GM18951 (cell line): Measurements from ENCODE around the gene IFNLR1.
A peak's percentile ranks its signal among the peaks of the same experiment; 100 is the strongest.

Source experiments
- POLR2A ChIP-seq: IDR thresholded peaks from 4 replicates; pipeline ENCODE4 v1.6.1; 2011; ENCODE audit warnings: mild to moderate bottlenecking; ENCODE audit not compliant: insufficient read length, insufficient read depth; ENCODE audit errors: extremely low read depth
- in situ Hi-C: fragments of 300-500 bp; cut with MboI; formaldehyde crosslinking; loops from one replicate; pipeline ENCODE4 v1.12.0; 2022; ENCODE audit warnings: low sequenced_read_pairs, mixed read lengths, inconsistent platforms; ENCODE audit not compliant: unreplicated experiment

The IFNLR1 gene

DNA sequence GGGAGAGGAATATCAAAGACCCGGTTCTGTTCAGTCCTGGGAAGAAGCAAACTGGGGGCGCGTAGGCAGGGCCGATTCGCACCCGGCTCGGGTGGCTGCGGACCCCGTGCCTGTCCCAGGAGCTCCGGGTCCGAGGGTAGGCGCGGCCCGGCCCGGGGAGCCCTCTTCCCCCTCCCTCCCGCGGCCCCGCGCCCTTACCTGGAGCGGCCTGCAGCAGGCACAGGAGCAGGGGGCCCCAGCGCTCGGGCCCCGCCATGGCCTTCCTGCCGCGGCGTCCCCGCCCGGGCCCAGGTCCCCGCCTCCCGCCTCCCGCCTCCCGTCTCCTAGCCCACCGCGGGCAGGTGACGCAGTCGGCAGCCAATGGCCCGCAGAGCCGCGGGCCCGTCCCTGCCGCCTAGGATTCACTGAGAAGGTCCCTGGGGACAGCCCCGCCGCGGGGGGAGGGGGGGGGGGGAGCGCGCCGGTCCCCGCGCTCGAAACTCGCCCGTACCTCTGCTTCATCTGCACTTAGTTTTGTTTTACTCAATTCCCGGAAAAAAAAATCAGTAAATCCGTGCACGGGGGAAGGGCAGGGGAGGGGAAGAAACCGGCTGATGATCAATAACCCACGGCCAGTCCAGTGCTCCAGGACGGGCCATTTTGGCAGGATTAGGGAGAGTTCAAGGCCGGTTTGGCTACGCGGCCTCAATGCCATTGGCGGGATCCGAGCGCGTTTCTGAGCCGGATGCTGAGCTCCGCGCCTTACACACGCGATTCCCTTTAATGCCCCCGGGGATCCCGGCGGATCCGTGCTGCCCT lies at the start of gene IFNLR1:
Gene IFNLR1, minus strand, starts transcription at position 297 of the 798 bp plus-strand sequence. Its CDS starts 41 bp downstream, at position 256.
- peak; percentile 59 for TF ChIP-seq POLR2A
- in situ Hi-C loops, result no loop called here

DNA sequence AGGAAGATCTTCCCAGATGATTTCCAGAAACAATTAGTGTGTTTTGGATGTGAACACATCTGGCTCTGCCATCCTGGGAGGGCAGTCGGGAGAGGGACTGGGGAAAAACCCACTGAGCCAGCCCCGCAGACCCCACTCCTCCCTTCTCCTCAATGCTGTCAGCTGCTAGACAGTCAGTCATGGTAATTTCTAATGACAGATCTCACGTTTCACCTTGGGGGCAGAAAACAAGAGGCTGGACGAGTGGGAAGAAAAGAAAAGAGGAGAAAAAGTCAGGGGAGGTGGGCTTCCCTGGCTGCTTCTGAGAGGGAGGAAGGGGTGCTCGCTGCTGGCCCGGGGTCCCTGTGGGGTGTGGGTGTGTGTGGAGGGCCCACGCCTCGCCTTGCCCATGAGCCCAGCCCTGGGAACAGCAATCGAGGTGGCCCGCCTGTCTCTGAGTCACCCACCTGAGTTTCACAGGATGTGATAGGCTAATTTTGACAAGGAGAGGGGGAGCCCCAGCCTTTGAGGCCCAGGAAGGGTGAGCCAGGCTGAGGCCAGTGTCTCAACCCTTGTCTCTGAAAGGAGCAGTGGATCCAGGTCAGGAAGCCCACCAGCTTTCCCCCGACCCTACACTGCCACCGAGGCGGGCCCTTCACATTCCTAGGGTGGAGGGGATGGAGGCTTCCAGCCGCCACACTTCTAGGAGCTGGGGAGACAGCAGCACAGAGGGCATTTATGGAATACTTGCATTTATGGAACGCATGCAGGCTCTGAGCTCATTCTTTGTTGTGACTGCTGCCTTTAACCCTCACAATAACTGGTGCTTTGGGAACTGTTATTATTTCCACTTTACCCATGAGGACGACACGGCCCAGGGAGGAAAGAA lies 49.1 kb upstream of the IFNLR1 start:
- in situ Hi-C loops, result no loop called here
- no peak for TF ChIP-seq POLR2A

- TF ChIP-seq POLR2A, result no peak
- in situ Hi-C loops, result no loop called here
Measured at GRCh38 chr1:24233684-24234600, 46.9 kb upstream of the IFNLR1 start.

DNA sequence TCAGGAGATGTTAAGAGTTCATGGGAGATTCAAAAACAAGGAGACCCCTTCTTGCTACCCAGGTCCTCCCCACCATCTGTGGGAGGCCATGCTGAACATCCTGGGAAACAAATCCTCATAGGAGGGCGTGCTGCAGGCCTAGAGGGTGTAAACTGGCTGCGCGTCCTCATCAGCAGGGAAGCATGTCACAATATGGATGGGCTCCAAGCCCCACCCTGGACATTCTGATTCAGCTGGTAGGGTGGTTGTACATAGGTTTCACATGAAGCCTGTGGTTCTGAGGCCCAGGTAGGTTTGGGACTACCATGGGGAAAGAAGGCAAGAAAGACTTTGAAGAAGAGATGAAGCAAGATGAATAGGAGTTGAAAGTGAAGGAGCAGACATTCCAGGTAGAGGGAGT lies 44.6 kb upstream of the IFNLR1 start:
- no peak for TF ChIP-seq POLR2A
- in situ Hi-C loops, result no loop called here

- in situ Hi-C loops, result no loop called here
- no peak for TF ChIP-seq POLR2A
Measured at GRCh38 chr1:24228311-24228710, 41.2 kb upstream of the IFNLR1 start.

- in situ Hi-C loops, result no loop called here
- TF ChIP-seq POLR2A, result no peak
Measured at GRCh38 chr1:24226749-24227148, 39.7 kb upstream of the IFNLR1 start.

GRCh38 chr1:24224761-24225160 lies 37.7 kb upstream of the IFNLR1 start:
- in situ Hi-C loops, result no loop called here
- no peak for TF ChIP-seq POLR2A

DNA sequence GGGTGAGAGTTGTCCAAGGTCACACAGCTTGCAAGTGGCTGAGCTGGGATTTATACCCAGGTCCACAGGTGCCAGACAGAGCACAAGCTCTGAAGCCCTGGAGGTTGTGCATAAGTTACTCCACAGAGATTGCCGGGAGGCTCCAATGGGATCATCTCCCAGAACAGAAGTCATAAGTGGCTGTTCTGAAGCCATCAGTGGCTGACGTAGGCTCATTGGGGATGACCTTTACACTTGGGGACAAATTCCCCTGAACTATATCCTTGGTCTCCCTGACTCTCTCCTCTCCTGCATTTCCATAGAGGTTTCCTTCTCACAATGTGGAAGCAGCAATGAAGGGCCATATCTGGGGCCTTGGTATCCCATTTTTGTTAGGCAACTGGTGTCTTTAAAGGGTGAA lies 37.0 kb upstream of the IFNLR1 start:
- in situ Hi-C loops, result no loop called here
- TF ChIP-seq POLR2A, result no peak

DNA sequence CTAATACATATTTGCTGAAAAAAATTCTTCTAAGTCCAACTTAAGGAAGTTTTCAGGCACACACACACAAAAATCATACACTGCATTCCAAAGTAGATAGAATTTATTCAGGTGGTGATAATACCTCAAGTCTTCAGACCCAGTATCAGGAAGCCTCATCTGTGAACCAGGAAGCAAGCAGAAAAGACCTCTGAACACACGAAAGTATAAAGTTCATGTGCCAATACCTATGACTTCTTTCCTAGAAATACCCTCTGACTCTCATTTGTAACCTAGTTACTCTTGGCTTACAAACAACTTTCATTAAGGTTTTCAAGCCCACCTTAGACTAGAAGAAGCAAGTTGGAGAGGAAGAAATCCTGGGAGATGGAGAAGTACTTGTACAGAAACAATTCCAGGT lies 35.7 kb upstream of the IFNLR1 start:
- in situ Hi-C loops, result no loop called here
- no peak for TF ChIP-seq POLR2A

GRCh38 chr1:24222008-24222605 lies 35.0 kb upstream of the IFNLR1 start:
- in situ Hi-C loops, result no loop called here
- TF ChIP-seq POLR2A, result no peak

DNA sequence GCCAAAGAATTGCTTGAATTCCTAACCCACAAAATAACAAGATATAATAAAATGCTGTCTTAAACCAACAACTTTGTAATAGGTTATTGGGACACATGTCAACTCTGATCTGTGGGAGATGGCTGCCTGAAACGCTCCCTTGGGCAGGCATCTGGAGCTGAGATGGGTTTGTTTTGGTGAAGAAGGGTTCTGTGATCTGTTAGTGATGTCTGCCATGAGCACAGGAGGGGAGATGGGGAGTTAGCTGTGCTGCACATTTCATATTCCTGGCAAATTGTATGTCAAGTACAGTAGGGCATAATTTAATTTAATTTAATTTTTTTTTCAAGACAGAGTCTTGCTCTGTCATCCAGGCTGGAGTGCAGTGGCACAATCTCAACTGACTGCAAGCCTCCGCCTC lies 34.2 kb upstream of the IFNLR1 start:
- no peak for TF ChIP-seq POLR2A
- in situ Hi-C loops, result no loop called here

DNA sequence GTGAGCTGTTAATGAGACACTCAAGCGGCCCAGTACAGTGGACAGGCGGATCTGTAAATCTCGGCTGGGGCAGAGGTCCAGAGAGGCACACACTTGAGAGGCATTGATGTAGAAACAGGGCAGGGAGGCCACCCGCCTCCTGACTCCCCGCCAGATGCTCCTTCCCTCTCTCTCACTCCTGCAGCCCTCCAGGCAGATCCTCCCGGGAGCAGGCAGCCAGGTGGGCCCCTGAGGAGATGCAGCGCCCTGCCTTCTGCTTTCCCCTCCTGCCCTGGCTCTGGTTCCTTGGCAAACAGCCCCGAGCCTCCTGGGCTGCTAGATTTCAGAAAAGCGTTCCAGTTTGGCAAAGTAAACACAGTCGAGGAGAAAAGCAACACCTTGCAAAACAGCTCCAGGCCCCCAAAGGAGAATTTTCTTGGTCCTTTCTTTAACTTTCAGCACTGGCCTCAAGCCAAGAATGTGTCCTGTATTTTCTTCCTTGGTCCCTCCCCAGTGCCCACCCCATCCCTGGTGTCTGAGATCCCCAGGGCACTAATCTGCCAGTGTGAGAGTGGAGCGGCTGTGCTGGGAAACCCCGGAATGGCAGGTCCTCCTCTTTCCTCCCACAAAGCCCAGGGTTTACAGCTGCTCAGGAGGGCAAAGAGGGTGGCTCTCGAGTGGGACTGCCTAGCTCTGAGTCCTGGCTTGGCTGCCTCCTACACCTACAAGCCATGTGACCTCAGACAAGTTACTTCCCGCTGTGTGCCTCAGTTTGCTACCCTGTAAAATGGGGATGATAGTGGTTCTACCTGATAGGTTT lies 29.4 kb upstream of the IFNLR1 start:
- in situ Hi-C loops, result no loop called here
- TF ChIP-seq POLR2A, result no peak

GRCh38 chr1:24215226-24215814 lies 28.2 kb upstream of the IFNLR1 start:
- in situ Hi-C loops, result no loop called here
- TF ChIP-seq POLR2A, result no peak
